K562 (cell line): ENCODE data around the gene SYT3. TPM values are rescaled to one million over a fixed set of nuclear protein-coding genes. Genes with fewer than 3 reads are reported as not detected.

ENCODE experiments used
- BRCA1 ChIP-seq, 2 experiments: fragments of 450-650 bp in 1 of 2; sonication (generic) in 1 of 2; formaldehyde crosslinking in 1 of 2; IDR thresholded peaks; 2 replicates each; pipeline versions ENCODE4 v1.5.0 to v1.6.1; 2017 to 2020; ENCODE audit warnings: mild to moderate bottlenecking in 1 of 2, missing genetic modification reagents in 1 of 2
- C11orf30 ChIP-seq: fragments of 450-650 bp; IDR thresholded peaks from 2 replicates; pipeline ENCODE4 v1.6.1; 2016; ENCODE audit warnings: low read depth, mild to moderate bottlenecking
- CCNT2 ChIP-seq: IDR thresholded peaks from 2 replicates; pipeline ENCODE4 v1.6.1; 2011; ENCODE audit warnings: borderline replicate concordance, low read depth, mild to moderate bottlenecking, moderate library complexity, mixed read lengths, low read length; ENCODE audit not compliant: insufficient read length; ENCODE audit errors: extremely low read depth
- CSDE1 ChIP-seq, 2 experiments: fragments of 450-650 bp; IDR thresholded peaks; 2 replicates each; pipeline ENCODE4 v1.6.1; 2016; ENCODE audit warnings: mild to moderate bottlenecking in 1 of 2
- CXXC5 ChIP-seq: fragments of 250-450 bp; sonication (Bioruptor Pico); IDR thresholded peaks from 2 replicates; pipeline ENCODE4 v1.8.0; 2022; ENCODE audit warnings: inconsistent platforms, mild to moderate bottlenecking, moderate library complexity
- HDAC1 ChIP-seq, 2 experiments: fragments of 450-650 bp; IDR thresholded peaks; 2 replicates each; pipeline ENCODE4 v1.6.1; 2016 to 2017; ENCODE audit warnings: inconsistent platforms in 1 of 2, mild to moderate bottlenecking in 1 of 2, moderate library complexity in 1 of 2
- JUNB ChIP-seq: fragments of 450-650 bp; formaldehyde crosslinking; conservative IDR thresholded peaks from 2 replicates; pipeline ENCODE4 v1.4.0; 2020; ENCODE audit warnings: mild to moderate bottlenecking
- KHSRP ChIP-seq: fragments of 450-650 bp; IDR thresholded peaks from 2 replicates; pipeline ENCODE4 v1.6.1; 2017
- L3MBTL2 ChIP-seq: fragments of 450-650 bp; IDR thresholded peaks from 2 replicates; pipeline ENCODE4 v1.6.1; 2016; ENCODE audit warnings: mild to moderate bottlenecking, moderate library complexity
- NFE2 ChIP-seq: IDR thresholded peaks from 2 replicates; pipeline ENCODE4 v1.6.1; 2014; ENCODE audit warnings: antibody characterized with exemption, low read depth
- NFIC ChIP-seq: fragments of 450-650 bp; IDR thresholded peaks from 2 replicates; pipeline ENCODE4 v1.6.1; 2017; ENCODE audit warnings: mild to moderate bottlenecking, inconsistent platforms
- TCF7 ChIP-seq: sonication (generic); IDR thresholded peaks from 2 replicates; pipeline ENCODE4 v1.6.1; 2016; ENCODE audit warnings: antibody characterized with exemption, borderline replicate concordance
- ZNF507 ChIP-seq: conservative IDR thresholded peaks from 2 replicates; pipeline ENCODE4 v1.6.1; 2017; ENCODE audit warnings: missing genetic modification characterization, missing compliant biosample characterization
- ZSCAN32 ChIP-seq: fragments of 450-650 bp; formaldehyde crosslinking; IDR thresholded peaks from 2 replicates; pipeline ENCODE4 v1.4.0; 2020; ENCODE audit warnings: mild to moderate bottlenecking, moderate library complexity
- polyA plus RNA-seq, 8 experiments: library from polyadenylated mRNA; depleted of rRNA in 4 of 8; stranded (reverse) in 5 of 8; unstranded in 3 of 8; fragments of >200 nt; fragmentation: Nextera tagmentation in 2 of 8; fragmentation: Illumina TruSeq in 1 of 8; extraction: Ambion mirVana in 2 of 8; extraction: Trizol in 1 of 8; gene quantifications; 2 replicates each; pipeline versions ENCODE4 v1.2.1 to v1.2.3, GENCODE V29; 2011 to 2014; ENCODE audit warnings: inconsistent platforms in 1 of 8, missing spikeins in 1 of 8
- total RNA-seq, 7 experiments: library from RNA; depleted of rRNA in 6 of 7; stranded (reverse); fragments of >200 nt in 6 of 7; fragmentation: Illumina TruSeq in 2 of 7; extraction: Trizol in 2 of 7; gene quantifications; 2 replicates each; pipeline versions ENCODE4 v1.2.1 to v1.2.3, GENCODE V29; 2011 to 2021; ENCODE audit warnings: low replicate concordance in 1 of 7
- TF ChIP-seq, protein P1 (sequence below): fragments of 250-450 bp; sonication (Bioruptor Pico); IDR thresholded peaks from 2 replicates; pipeline ENCODE4 v1.5.0; 2021; ENCODE audit warnings: mild to moderate bottlenecking, borderline replicate concordance
- TF ChIP-seq, protein P2 (sequence below): IDR thresholded peaks from 3 replicates; pipeline ENCODE4 v1.6.1; 2011; ENCODE audit warnings: borderline replicate concordance, mild to moderate bottlenecking, moderate library complexity; ENCODE audit not compliant: insufficient read length; ENCODE audit errors: extremely low read depth
- TF ChIP-seq, protein P3 (sequence below): fragments of 450-650 bp; IDR thresholded peaks from 2 replicates; pipeline ENCODE4 v1.6.1; 2016; ENCODE audit warnings: antibody characterized with exemption
- TF ChIP-seq, protein P4 (sequence below): fragments of 250-450 bp; sonication (Bioruptor Pico); IDR thresholded peaks from 2 replicates; pipeline ENCODE4 v1.6.1; 2021; ENCODE audit warnings: mild to moderate bottlenecking
- TF ChIP-seq, protein P5 (sequence below): fragments of 200-800 bp; sonication (Bioruptor generic); IDR thresholded peaks from 2 replicates; pipeline ENCODE4 v1.6.1; 2017; ENCODE audit warnings: missing genetic modification characterization, missing compliant biosample characterization

SYT3 gene
- total and polyA plus RNA-seq, 9 of the 15 experiments (the other 6 are each of a cell fraction or from before 2014, with no cell fraction given), result 0.36 to 2.0 (median 0.54) TPM; not detected in 2

DNA sequence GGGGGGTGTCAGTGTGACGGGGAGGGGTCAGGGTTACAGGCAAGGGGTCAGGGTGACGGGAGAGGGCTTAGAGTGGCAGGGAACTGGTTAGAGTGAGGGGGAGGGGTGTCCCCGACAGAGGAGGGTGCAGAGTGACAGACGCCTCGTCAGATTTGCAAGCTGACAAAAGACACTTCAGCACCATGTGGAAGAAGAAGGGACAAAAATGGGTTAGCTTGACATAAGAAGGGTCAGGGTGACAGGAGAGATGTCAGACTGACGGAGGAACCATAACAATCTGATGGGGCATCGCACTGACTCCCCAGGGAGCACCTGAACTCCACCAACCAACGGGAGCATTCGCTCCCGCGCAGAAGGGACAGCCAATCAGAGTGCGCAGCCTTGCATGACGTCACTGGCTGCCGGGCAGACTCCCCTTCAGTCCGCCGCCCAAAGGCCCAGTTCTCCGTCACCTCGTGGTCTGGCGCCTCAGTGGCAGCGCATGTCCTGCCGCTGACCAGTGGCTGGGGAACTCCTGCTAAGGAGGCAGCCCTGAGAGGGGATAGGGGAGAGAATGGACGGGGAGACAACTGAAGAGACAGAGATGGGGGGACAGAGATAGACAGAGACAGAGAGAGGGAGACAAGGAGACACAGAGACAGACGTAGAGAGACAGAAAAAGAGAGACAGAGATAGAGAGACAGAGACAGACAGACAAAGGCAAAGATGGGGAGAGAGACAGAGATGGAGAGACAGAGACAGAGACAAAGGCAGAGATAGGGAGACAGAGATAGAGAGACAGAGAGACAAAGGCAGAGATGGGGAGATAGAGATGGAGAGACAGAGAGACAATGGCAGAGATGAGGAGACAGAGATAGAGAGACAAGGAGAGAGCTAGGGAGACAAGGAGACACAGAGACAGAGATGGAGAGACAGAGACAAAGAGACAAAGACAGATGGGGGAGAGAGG lies 39.8 kb upstream of the SYT3 start (continued):
- TF ChIP-seq, protein P1, sequence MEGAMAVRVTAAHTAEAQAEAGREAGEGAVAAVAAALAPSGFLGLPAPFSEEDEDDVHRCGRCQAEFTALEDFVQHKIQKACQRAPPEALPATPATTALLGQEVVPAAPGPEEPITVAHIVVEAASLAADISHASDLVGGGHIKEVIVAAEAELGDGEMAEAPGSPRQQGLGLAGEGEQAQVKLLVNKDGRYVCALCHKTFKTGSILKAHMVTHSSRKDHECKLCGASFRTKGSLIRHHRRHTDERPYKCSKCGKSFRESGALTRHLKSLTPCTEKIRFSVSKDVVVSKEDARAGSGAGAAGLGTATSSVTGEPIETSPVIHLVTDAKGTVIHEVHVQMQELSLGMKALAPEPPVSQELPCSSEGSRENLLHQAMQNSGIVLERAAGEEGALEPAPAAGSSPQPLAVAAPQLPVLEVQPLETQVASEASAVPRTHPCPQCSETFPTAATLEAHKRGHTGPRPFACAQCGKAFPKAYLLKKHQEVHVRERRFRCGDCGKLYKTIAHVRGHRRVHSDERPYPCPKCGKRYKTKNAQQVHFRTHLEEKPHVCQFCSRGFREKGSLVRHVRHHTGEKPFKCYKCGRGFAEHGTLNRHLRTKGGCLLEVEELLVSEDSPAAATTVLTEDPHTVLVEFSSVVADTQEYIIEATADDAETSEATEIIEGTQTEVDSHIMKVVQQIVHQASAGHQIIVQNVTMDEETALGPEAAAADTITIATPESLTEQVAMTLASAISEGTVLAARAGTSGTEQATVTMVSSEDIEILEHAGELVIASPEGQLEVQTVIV (CRISPR knock-in tag), result no peak
- TF ChIP-seq TCF7 (no peak), C11orf30 (no peak), HDAC1 (IDR thresholded peaks at IDR 0.05) (peak in 1 of 2 experiments; percentile 36; a peak in 2 of 4 replicates), KHSRP (peak; percentile 90), JUNB (CRISPR knock-in tag) (peak; percentile 87), ZSCAN32 (no peak), CSDE1 (IDR thresholded peaks at IDR 0.05) (peak; percentile 60 to 80; a peak in 2 of 4 replicates), ZNF507 (no peak), NFE2 (no peak), CCNT2 (no peak), BRCA1 (IDR thresholded peaks at IDR 0.05) (no peak), BRCA1 (CRISPR knock-in tag; IDR thresholded peaks at IDR 0.05) (no peak), CXXC5 (CRISPR knock-in tag) (peak; percentile 80), NFIC (no peak), L3MBTL2 (peak; percentile 99)
- TF ChIP-seq, protein P2, sequence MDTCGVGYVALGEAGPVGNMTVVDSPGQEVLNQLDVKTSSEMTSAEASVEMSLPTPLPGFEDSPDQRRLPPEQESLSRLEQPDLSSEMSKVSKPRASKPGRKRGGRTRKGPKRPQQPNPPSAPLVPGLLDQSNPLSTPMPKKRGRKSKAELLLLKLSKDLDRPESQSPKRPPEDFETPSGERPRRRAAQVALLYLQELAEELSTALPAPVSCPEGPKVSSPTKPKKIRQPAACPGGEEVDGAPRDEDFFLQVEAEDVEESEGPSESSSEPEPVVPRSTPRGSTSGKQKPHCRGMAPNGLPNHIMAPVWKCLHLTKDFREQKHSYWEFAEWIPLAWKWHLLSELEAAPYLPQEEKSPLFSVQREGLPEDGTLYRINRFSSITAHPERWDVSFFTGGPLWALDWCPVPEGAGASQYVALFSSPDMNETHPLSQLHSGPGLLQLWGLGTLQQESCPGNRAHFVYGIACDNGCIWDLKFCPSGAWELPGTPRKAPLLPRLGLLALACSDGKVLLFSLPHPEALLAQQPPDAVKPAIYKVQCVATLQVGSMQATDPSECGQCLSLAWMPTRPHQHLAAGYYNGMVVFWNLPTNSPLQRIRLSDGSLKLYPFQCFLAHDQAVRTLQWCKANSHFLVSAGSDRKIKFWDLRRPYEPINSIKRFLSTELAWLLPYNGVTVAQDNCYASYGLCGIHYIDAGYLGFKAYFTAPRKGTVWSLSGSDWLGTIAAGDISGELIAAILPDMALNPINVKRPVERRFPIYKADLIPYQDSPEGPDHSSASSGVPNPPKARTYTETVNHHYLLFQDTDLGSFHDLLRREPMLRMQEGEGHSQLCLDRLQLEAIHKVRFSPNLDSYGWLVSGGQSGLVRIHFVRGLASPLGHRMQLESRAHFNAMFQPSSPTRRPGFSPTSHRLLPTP, result no peak
- TF ChIP-seq, protein P3, sequence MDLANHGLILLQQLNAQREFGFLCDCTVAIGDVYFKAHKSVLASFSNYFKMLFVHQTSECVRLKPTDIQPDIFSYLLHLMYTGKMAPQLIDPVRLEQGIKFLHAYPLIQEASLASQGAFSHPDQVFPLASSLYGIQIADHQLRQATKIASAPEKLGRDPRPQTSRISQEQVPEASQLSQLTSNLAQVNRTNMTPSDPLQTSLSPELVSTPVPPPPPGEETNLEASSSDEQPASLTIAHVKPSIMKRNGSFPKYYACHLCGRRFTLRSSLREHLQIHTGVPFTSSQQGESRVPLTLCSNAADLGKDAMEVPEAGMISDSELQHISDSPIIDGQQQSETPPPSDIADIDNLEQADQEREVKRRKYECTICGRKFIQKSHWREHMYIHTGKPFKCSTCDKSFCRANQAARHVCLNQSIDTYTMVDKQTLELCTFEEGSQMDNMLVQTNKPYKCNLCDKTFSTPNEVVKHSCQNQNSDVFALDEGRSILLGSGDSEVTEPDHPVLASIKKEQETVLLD, result no peak
- TF ChIP-seq, protein P4, sequence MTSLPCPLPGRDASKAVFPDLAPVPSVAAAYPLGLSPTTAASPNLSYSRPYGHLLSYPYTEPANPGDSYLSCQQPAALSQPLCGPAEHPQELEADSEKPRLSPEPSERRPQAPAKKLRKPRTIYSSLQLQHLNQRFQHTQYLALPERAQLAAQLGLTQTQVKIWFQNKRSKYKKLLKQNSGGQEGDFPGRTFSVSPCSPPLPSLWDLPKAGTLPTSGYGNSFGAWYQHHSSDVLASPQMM (CRISPR knock-in tag), result no peak
- TF ChIP-seq, protein P5, sequence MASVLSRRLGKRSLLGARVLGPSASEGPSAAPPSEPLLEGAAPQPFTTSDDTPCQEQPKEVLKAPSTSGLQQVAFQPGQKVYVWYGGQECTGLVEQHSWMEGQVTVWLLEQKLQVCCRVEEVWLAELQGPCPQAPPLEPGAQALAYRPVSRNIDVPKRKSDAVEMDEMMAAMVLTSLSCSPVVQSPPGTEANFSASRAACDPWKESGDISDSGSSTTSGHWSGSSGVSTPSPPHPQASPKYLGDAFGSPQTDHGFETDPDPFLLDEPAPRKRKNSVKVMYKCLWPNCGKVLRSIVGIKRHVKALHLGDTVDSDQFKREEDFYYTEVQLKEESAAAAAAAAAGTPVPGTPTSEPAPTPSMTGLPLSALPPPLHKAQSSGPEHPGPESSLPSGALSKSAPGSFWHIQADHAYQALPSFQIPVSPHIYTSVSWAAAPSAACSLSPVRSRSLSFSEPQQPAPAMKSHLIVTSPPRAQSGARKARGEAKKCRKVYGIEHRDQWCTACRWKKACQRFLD (CRISPR knock-in tag), result no peak
